ENCODE measurements around the gene SPATS2L.

Gene SPATS2L

GRCh38 chr2:200472853-200473464 is 166.5 kb downstream of the SPATS2L start:
- no peak for DNase-seq

- no peak for DNase-seq
These were observed 169.3 kb downstream of the SPATS2L start for GRCh38 chr2:200475795-200476194.

DNA sequence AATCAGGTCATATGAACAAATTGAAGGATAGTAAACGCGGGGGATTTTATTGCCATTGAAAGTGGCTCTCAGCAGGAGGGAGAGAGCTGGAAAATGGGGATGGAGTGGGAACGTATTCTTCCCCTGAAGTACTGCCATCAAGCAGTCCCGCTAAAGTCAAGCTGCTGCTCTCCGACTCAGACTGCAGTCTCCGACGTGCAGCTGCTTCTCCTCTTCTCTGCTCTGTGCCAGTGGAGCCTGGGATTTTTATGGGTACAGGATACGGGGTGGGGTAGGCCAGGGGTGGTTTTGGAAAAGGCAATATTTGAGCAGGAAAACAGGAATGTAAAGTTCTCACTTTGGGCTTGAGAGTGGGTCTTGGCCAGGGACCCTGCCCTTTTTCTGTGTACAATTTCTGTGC is 170.3 kb downstream of the SPATS2L start:
- no peak for DNase-seq

GRCh38 chr2:200477667-200478131 is 171.2 kb downstream of the SPATS2L start:
- no peak for DNase-seq

GRCh38 chr2:200479692-200480265 is 173.3 kb downstream of the SPATS2L start:
- no peak for DNase-seq

- DNase-seq: no peak
These were observed 175.7 kb downstream of the SPATS2L start for GRCh38 chr2:200482194-200482593.

DNA sequence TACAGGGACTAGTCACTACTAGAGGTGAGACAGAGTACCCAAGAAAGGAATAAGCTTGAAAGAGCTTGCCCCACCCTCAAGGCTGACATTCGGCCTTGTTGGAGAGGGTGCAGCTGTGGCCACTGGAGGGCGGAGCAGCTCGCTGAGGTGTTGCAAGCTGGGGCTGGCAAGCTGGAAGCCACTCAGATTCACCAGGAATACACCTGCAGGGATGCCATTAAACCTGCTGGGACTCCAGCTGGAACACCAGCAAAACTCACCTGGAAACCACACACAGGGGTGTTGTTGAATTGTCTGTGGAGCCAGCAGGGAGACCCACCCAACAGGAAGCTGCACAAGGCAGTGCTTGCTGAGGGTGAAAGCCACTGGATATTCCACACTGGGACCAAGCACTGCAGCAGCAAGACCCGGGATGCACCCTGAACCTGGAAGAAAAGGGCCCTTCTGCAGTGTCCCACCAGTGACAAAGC is 177.3 kb downstream of the SPATS2L start:
- no peak for DNase-seq

DNA sequence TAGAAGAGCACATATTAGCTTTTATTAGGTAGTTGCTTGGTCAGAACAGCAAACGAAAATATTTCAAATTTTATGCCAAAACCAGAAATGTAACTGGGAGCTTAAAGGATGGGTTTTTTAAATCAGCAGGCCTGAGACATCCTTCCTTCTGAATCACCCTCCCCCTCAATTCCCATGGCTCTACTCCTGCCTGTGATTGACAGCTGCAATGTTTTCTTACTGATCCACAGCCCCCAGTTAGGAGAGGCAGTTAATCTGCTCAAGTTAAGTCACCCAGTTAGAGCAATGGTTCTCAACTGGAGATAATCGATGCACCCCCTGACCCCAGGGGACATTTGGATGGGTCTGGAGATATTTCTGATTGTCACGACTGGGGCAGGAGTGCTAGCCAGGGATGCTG is 178.4 kb downstream of the SPATS2L start:
- DNase-seq: no peak

GRCh38 chr2:200486529-200486928 is 180.0 kb downstream of the SPATS2L start:
- DNase-seq: no peak

- DNase-seq: no peak
These were observed 181.7 kb downstream of the SPATS2L start for GRCh38 chr2:200488169-200488568.

- no peak for DNase-seq
These were observed 183.5 kb downstream of the SPATS2L start for GRCh38 chr2:200490001-200490400.

DNA sequence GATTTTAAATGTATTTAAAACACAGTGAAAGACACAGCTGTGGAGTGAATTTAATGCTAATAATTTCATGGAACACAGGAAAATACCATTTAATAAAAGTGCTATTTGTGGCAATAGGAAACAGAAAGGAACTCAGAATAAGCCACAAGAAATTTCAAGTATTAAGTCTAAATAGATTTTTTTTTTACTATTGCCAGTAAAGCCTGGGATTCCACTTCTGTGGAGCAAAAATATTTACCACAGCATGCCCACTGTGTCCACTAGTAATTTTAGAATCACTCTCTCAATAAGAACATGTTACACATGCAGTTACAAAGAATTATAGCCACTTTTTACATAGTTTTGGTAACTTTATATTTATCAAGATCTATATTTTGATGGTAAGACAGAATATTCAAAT is 186.2 kb downstream of the SPATS2L start:
- no peak for DNase-seq

DNA sequence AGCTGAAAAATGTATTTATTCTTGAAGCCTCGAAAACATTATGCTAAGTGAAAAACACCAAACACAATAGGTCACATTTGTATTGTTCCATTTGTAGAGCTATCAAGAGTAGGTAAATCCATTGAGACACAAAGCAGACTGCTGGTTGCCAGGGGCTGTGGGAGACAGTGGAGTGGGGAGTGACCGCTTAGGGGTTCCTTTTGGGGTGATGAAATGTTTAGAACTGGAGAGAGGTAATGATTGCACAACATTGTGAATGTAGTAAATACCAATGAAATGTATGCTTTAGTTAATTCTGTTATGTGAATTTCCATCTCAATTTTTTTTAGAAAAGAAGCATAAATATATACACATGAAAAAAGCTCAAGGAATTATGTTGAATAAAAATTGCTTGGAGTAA is 187.6 kb downstream of the SPATS2L start:
- DNase-seq: no peak

- DNase-seq: no peak
These were observed 190.2 kb downstream of the SPATS2L start for GRCh38 chr2:200496696-200497095.

DNA sequence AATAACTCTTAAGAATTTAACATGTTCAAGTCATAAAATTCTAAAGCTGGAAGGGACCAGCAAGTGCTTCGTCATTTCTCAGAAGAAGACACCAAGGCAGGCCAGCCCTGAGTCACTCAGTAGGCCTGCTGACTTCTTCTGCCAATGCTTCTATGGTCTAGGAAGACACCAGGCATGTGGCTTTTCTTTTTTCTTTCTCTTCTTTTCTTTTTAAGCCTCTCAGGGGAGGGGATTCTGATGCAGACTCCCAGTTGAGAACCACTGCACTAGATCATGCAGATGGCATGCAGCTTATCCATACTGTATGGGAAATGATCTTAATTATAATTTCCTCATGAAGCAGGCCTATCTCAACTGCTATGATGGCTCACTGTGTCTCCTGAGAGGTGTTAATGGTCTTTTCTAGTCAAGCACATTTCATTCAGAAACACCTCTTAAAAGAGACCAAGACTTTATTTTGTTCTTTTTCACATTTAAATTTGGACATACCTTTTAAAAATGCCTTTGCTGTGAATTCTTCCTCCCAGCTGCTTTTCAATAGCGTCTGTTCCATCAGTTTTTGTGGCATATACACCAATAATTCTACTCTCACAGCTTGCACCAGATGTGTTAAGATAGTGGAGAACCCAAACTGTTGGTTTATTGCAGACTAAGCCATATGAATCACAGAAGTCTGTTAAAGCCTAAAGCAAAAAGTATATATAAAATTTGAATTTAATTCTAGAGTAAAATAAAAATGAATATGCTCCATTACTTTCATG is 192.1 kb downstream of the SPATS2L start:
- DNase-seq: no peak

- DNase-seq: no peak
These were observed 195.7 kb downstream of the SPATS2L start for GRCh38 chr2:200502196-200502595.

DNA sequence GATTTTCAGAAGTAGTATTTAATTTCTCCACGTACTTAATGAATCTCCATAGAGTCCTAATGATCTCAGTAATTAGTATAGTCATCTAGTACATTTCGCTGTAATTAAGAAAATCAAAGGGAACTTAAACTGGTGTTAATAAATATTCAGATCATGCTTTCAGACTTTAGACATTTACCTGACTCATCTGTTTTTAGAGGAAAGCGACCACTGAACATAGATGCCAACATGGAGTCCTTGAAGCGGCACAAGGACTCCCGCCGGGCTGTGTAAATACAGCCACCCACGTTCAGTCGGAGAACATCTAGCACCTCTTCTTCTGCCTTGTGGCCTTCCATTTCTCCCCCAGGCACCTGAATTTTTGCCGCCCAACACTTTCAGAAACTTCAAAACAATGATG is 200.2 kb downstream of the SPATS2L start:
- DNase-seq: no peak

- no peak for DNase-seq
These were observed 200.7 kb downstream of the SPATS2L start for GRCh38 chr2:200507179-200507578.

DNA sequence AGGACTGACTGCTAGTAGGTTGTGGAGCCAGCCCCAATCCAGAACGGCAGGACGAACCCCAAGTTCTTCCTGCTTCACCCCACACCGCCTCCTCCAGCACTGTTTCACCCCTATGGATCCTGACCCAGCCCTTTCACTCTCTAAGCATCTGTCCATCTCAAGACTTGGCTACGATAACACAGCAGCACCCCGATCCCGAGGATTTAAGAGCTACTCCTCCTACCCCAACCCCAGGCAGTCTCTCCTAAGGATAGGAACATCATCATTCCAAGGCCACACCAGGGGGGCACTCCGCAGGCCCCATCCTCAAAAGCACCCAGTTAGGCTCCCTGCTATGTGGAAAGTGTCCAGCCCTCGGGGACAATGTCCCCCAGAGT is 202.7 kb downstream of the SPATS2L start:
- DNase-seq: no peak

GRCh38 chr2:200509612-200510433 is 203.3 kb downstream of the SPATS2L start, which contains the start of gene KCTD18:
KCTD18 (minus strand) TSS chr2:200510068; CDS start chr2:200507016, 3,052 bp downstream.
- peak; percentile 68 to 92 (median 84) for DNase-seq

GRCh38 chr2:200515155-200515554 is 208.7 kb downstream of the SPATS2L start:
- no peak for DNase-seq

GRCh38 chr2:200523158-200523557 is 216.7 kb downstream of the SPATS2L start:
- DNase-seq: no peak

- DNase-seq: no peak
These were observed 217.1 kb downstream of the SPATS2L start for GRCh38 chr2:200523604-200524003.

Measured in activated naive CD4-positive, alpha-beta T cell (primary cell).